Transverse colon (tissue), 4 donors: Measurements from ENCODE around the gene ST6GAL2.

ENCODE experiments used
- EP300 ChIP-seq: sonication (generic); formaldehyde crosslinking; IDR thresholded peaks from one replicate; pipeline ENCODE4 v1.6.1; 2017; ENCODE audit warnings: antibody characterized with exemption, low read depth
- POLR2A ChIP-seq: fragments of 450-650 bp; IDR thresholded peaks from one replicate; pipeline ENCODE4 v1.6.1; 2016; ENCODE audit warnings: antibody characterized with exemption, mild to moderate bottlenecking, moderate library complexity
- POLR2AphosphoS5 ChIP-seq, 3 donors: sonication (generic); formaldehyde crosslinking; IDR thresholded peaks; one replicate each; pipeline ENCODE4 v1.6.1; 2016; ENCODE audit warnings: antibody characterized with exemption in 3 of 3
- TF ChIP-seq, protein P1 (sequence below), 5 experiments: fragments of 200-600 bp in 3 of 5; fragments of 450-650 bp in 2 of 5; sonication (generic) in 3 of 5; IDR thresholded peaks; 1 replicate in 2 of 5; 2 replicates in 3 of 5; pipeline ENCODE4 v1.5.1; 2016 to 2017; ENCODE audit warnings: antibody characterized with exemption in 5 of 5, inconsistent platforms in 3 of 5, mild to moderate bottlenecking in 2 of 5, moderate library complexity in 1 of 5

DNA sequence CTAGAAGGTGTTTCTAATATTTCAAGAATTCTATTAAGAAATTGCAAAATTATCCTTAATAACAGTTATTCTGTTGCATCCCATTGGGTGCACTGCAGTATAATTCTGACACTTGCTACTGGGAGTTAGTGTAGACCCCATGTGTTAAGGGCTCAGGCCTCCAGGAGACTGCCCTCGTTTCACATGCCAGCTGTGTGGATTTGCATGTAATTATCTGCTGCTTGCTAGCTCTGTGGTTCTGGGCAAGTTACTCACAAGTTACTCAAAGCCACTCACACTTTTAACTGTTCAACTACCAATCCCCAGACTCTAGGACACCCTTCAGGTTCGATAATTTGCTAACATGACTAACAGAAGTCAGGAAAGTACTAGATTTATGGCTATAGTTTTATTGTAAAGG, 38.6 kb downstream of the ST6GAL2 start:
- TF ChIP-seq, protein P1, sequence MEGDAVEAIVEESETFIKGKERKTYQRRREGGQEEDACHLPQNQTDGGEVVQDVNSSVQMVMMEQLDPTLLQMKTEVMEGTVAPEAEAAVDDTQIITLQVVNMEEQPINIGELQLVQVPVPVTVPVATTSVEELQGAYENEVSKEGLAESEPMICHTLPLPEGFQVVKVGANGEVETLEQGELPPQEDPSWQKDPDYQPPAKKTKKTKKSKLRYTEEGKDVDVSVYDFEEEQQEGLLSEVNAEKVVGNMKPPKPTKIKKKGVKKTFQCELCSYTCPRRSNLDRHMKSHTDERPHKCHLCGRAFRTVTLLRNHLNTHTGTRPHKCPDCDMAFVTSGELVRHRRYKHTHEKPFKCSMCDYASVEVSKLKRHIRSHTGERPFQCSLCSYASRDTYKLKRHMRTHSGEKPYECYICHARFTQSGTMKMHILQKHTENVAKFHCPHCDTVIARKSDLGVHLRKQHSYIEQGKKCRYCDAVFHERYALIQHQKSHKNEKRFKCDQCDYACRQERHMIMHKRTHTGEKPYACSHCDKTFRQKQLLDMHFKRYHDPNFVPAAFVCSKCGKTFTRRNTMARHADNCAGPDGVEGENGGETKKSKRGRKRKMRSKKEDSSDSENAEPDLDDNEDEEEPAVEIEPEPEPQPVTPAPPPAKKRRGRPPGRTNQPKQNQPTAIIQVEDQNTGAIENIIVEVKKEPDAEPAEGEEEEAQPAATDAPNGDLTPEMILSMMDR (IDR thresholded peaks at IDR 0.05), result no peak
- TF ChIP-seq POLR2A, result no peak
- TF ChIP-seq POLR2AphosphoS5 (IDR thresholded peaks at IDR 0.05), result no peak
- TF ChIP-seq EP300, result no peak
